Neuronal stem cell (in vitro differentiated cells): ENCODE measurements around the gene PER3.

Source experiments
- DNase-seq: peaks from one replicate; pipeline ENCODE4 v3.0.0-alpha.2; 2013; ENCODE audit warnings: low spot score
- H2AFZ ChIP-seq: one replicate; pipeline ENCODE4 v1.6.1; 2013; ENCODE audit warnings: mild to moderate bottlenecking, low read length, inconsistent platforms
- H2AK5ac ChIP-seq: 2 replicates; pipeline ENCODE4 v1.6.1; 2013; ENCODE audit warnings: low read depth, mild to moderate bottlenecking, inconsistent platforms, low read length, moderate library complexity, mixed read lengths
- H2BK120ac ChIP-seq: 2 replicates; pipeline ENCODE4 v1.6.1; 2013; ENCODE audit warnings: low read depth, mild to moderate bottlenecking, inconsistent platforms, low read length, moderate library complexity, mixed read lengths
- H2BK12ac ChIP-seq: one replicate; pipeline ENCODE4 v1.6.1; 2013; ENCODE audit warnings: low read length, inconsistent platforms
- H2BK15ac ChIP-seq: 2 replicates; pipeline ENCODE4 v1.6.1; 2013; ENCODE audit warnings: mild to moderate bottlenecking, low read length, inconsistent platforms, mixed read lengths
- H2BK5ac ChIP-seq: one replicate; pipeline ENCODE4 v1.6.1; 2013; ENCODE audit warnings: inconsistent platforms, mild to moderate bottlenecking, low read length, moderate library complexity
- H3K14ac ChIP-seq: one replicate; pipeline ENCODE4 v1.6.1; 2013; ENCODE audit warnings: low read length, inconsistent platforms
- H3K18ac ChIP-seq: 2 replicates; pipeline ENCODE4 v1.6.1; 2013; ENCODE audit warnings: low read length, inconsistent platforms
- H3K23ac ChIP-seq: 2 replicates; pipeline ENCODE4 v1.6.1; 2013; ENCODE audit warnings: low read depth, mild to moderate bottlenecking, mixed read lengths, low read length, inconsistent platforms; ENCODE audit not compliant: poor library complexity
- H3K27ac ChIP-seq: replicated peaks from 3 replicates; pipeline ENCODE4 v1.5.1; 2013; ENCODE audit warnings: low read length, inconsistent platforms
- H3K27me3 ChIP-seq, 3 experiments: 2 replicates each; pipeline ENCODE4 v1.6.1; 2013; ENCODE audit warnings: low read length in 3 of 3, mild to moderate bottlenecking in 2 of 3, inconsistent platforms in 1 of 3, low read depth in 1 of 3, mixed read lengths in 1 of 3, moderate library complexity in 1 of 3; ENCODE audit not compliant: control insufficient read depth in 3 of 3, insufficient read depth in 3 of 3
- H3K36me3 ChIP-seq, 2 donors: replicated peaks in 1 of 2; 2 replicates each; pipeline ENCODE4 v1.6.1; 2013; ENCODE audit warnings: low read length in 2 of 2; ENCODE audit not compliant: control insufficient read depth in 2 of 2, insufficient read depth in 2 of 2
- H3K4ac ChIP-seq: 2 replicates; pipeline ENCODE4 v1.6.1; 2013; ENCODE audit warnings: inconsistent platforms, mild to moderate bottlenecking, low read length, moderate library complexity
- H3K4me1 ChIP-seq, 2 donors: 1 replicate in 1 of 2; 2 replicates in 1 of 2; pipeline ENCODE4 v1.6.1; 2013; ENCODE audit warnings: low read length in 2 of 2, low read depth in 1 of 2; ENCODE audit not compliant: control insufficient read depth in 2 of 2, insufficient read depth in 1 of 2
- H3K4me2 ChIP-seq: one replicate; pipeline ENCODE4 v1.6.1; 2013; ENCODE audit warnings: mild to moderate bottlenecking, low read length, inconsistent platforms; ENCODE audit not compliant: insufficient read depth, poor library complexity, severe bottlenecking
- H3K4me3 ChIP-seq, 2 donors: 2 replicates each; pipeline ENCODE4 v1.5.1; 2013; ENCODE audit warnings: low read length in 2 of 2, mild to moderate bottlenecking in 2 of 2, inconsistent platforms in 1 of 2, moderate library complexity in 1 of 2
- H3K79me1 ChIP-seq: one replicate; pipeline ENCODE4 v1.6.1; 2013; ENCODE audit warnings: low read depth, mild to moderate bottlenecking, inconsistent platforms, low read length, moderate library complexity
- H3K9ac ChIP-seq: one replicate; pipeline ENCODE4 v1.6.1; 2013; ENCODE audit warnings: mild to moderate bottlenecking, low read depth, low read length, inconsistent platforms; ENCODE audit not compliant: poor library complexity
- H3K9me3 ChIP-seq, 2 donors: replicated peaks in 1 of 2; 2 replicates each; pipeline versions ENCODE3 to v1.6.1; 2013; ENCODE audit warnings: low read length in 2 of 2, mild to moderate bottlenecking in 2 of 2, inconsistent platforms in 1 of 2, low read depth in 1 of 2, mixed read lengths in 1 of 2, moderate library complexity in 1 of 2; ENCODE audit not compliant: control insufficient read depth in 2 of 2, insufficient read depth in 1 of 2
- H4K8ac ChIP-seq: one replicate; pipeline ENCODE4 v1.6.1; 2013; ENCODE audit warnings: low read depth, mild to moderate bottlenecking, inconsistent platforms, low read length, moderate library complexity
- H4K91ac ChIP-seq: one replicate; pipeline ENCODE4 v1.6.1; 2013; ENCODE audit warnings: low read length, low read depth, mild to moderate bottlenecking, inconsistent platforms; ENCODE audit not compliant: poor library complexity
- WGBS, 2 donors: extraction: QIAGEN DNeasy Blood & Tissue Kit; methylation state at CpG; one replicate each; pipeline ENCODE4 v1.1.7; 2013; ENCODE audit warnings: missing lambda C conversion rate in 2 of 2, mixed read lengths in 1 of 2; ENCODE audit not compliant: insufficient read length in 2 of 2, insufficient replicate concordance in 1 of 2; ENCODE audit errors: extremely low coverage in 2 of 2; 5-methylcytosine and 5-hydroxymethylcytosine counted together

Gene PER3

DNA sequence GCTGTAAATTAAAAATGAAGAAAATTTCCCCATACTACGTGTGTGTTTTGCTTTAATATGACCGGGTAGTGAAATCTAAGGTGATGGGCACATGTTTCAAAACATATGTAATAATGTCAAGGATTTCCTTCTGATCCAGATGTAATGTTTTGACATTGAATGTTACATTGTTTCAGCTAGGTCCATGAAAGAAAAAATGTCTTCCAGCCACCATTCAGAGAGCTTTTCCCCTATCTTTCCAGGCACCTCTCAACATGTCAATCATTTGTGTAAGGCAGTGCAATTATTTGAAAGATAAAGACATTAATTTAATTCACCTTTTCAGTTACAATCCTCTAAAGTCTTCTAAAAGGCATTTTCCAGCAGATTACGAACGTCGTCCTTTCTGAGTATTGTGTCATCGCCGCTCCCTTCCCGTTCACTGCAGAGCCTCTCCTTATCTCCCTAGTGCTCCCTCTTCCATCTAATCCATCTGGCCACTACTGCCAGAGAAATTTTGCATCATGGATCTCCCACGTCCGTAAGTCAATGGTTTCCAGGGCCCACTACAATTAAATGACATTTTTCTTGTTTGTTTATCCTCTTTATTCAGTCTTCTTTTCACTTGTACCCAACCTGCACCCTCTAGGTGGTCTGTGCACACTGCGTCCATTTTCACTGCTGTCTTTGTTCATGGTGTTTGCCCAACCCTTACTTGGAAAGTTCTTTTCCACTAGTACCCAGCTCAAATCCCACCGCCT is 14.2 kb upstream of the PER3 start:
- H3K79me1 ChIP-seq, result peaks cover 9% of the 10 kb centered on the region
- no peak overlapping the region for H3K4ac ChIP-seq
- H2BK5ac ChIP-seq, result no peak overlapping the region
- WGBS, 2 donors, result no CpG with 5 or more reads among the region's 12 CpGs
- no peak overlapping the region for H2BK12ac ChIP-seq
- H3K9ac ChIP-seq, result no peak overlapping the region
- H2BK15ac ChIP-seq, result no peak overlapping the region
- no peaks in the 10 kb centered on the region for H3K9me3 ChIP-seq
- H3K4me3 ChIP-seq, result no peak overlapping the region
- peaks cover 9 to 11% of the 10 kb centered on the region in 2 donors for H3K4me1 ChIP-seq
- no peak overlapping the region for H3K14ac ChIP-seq
- H3K27me3 ChIP-seq, result no peaks in the 10 kb centered on the region
- no peak overlapping the region for H4K8ac ChIP-seq
- no peak overlapping the region for H3K23ac ChIP-seq
- H3K36me3 ChIP-seq, result peaks cover 2 to 22% of the 10 kb centered on the region in 2 donors
- no peak overlapping the region for H2BK120ac ChIP-seq
- H2AK5ac ChIP-seq, result no peak overlapping the region
- H2AFZ ChIP-seq, result no peak overlapping the region
- DNase-seq, result no peak
- H4K91ac ChIP-seq, result no peak overlapping the region
- H3K18ac ChIP-seq, result no peak overlapping the region
- H3K27ac ChIP-seq, result no peak overlapping the region
- no peak overlapping the region for H3K4me2 ChIP-seq

GRCh38 chr1:7770669-7770996 is 13.5 kb upstream of the PER3 start:
- Histone ChIP-seq H3K9me3 (no peaks in the 10 kb centered on the region), H2BK5ac (no peak overlapping the region), H4K91ac (no peak overlapping the region), H3K79me1 (peaks cover 9% of the 10 kb centered on the region), H3K36me3 (peaks cover 2 to 26% of the 10 kb centered on the region in 2 donors), H3K9ac (peak overlapping the region; percentile 87), H2AFZ (peak overlapping the region; percentile 85), H3K18ac (peak overlapping the region; percentile 90), H3K14ac (no peak overlapping the region), H3K27me3 (no peaks in the 10 kb centered on the region), H3K4me3 (peak overlapping the region; percentile 64 to 94), H3K4ac (no peak overlapping the region), H4K8ac (no peak overlapping the region), H3K27ac (no peak overlapping the region), H3K23ac (peak overlapping the region; percentile 70), H3K4me2 (peak overlapping the region; percentile 85), H2BK120ac (no peak overlapping the region), H2AK5ac (no peak overlapping the region), H2BK15ac (no peak overlapping the region), H2BK12ac (no peak overlapping the region), H3K4me1 (peaks cover 9 to 11% of the 10 kb centered on the region in 2 donors)
- WGBS, 2 donors, result no CpG with 5 or more reads among the region's 6 CpGs
- DNase-seq, result no peak

GRCh38 chr1:7770997-7771822 is 12.9 kb upstream of the PER3 start, which contains the start of gene VAMP3:
Gene VAMP3 (plus strand): TSS chr1:7771296. CDS start chr1:7771384, 88 bp downstream.
- WGBS, 2 donors, result no CpG with 5 or more reads among the region's 97 CpGs
- peaks cover 9 to 10% of the 10 kb centered on the region in 2 donors for H3K4me1 ChIP-seq
- H2AFZ ChIP-seq, result peak within 1 kb of the TSS; percentile 85
- H3K4ac ChIP-seq, result no peak within 1 kb of the TSS
- no peak within 1 kb of the TSS for H4K8ac ChIP-seq
- peak within 1 kb of the TSS; percentile 90 for H3K18ac ChIP-seq
- H2BK15ac ChIP-seq, result no peak within 1 kb of the TSS
- H3K4me3 ChIP-seq, result peak within 1 kb of the TSS; percentile 64 to 98
- no peak within 1 kb of the TSS for H2BK5ac ChIP-seq
- peak within 1 kb of the TSS; percentile 90 for H3K4me2 ChIP-seq
- H2AK5ac ChIP-seq, result peak within 1 kb of the TSS; percentile 57
- peaks cover 9% of the 10 kb centered on the region for H3K79me1 ChIP-seq
- DNase-seq, result peak; percentile 81
- no peak within 1 kb of the TSS for H3K14ac ChIP-seq
- peak within 1 kb of the TSS; percentile 50 for H3K27ac ChIP-seq
- H3K23ac ChIP-seq, result peak within 1 kb of the TSS; percentile 70
- no peak within 1 kb of the TSS for H2BK12ac ChIP-seq
- peak within 1 kb of the TSS; percentile 91 for H3K9ac ChIP-seq
- H3K36me3 ChIP-seq, result peaks cover 2 to 32% of the 10 kb centered on the region in 2 donors
- H3K27me3 ChIP-seq, result no peaks in the 10 kb centered on the region
- H4K91ac ChIP-seq, result no peak within 1 kb of the TSS
- no peaks in the 10 kb centered on the region for H3K9me3 ChIP-seq
- no peak within 1 kb of the TSS for H2BK120ac ChIP-seq

DNA sequence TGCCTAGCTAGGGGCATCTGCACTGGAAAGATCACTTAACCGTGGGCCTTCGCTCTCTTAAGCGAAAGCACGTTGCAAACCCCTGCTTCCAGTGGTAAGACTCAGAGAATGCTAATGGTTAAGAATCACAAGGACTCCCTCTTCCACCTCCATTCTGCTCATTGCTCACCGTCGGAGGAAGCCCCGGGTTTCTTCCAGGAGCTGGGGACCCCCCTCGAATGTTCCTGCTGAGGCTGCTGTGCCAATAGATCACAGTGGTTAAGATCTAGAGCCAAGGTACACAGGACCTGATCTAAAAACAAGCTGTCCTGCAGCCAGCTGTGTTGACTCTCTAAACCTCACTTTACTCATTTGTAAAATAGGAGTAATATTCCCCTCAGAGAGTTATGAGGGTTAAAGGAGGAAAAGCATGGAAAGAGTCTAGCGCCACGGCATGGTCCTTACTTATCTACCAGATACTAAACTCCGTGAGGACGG is 12.2 kb upstream of the PER3 start:
- Histone ChIP-seq H3K4ac (no peak overlapping the region), H3K18ac (no peak overlapping the region), H3K4me1 (peaks cover 7 to 9% of the 10 kb centered on the region in 2 donors), H3K14ac (no peak overlapping the region), H3K4me2 (peak overlapping the region; percentile 90), H2AFZ (peak overlapping the region; percentile 85), H4K8ac (no peak overlapping the region), H3K9me3 (no peaks in the 10 kb centered on the region), H2BK12ac (no peak overlapping the region), H3K36me3 (peaks cover 2 to 38% of the 10 kb centered on the region in 2 donors), H3K27me3 (no peaks in the 10 kb centered on the region), H3K79me1 (peaks cover 9% of the 10 kb centered on the region), H3K9ac (peak overlapping the region; percentile 91), H3K27ac (no peak overlapping the region), H2BK15ac (no peak overlapping the region), H2AK5ac (peak overlapping the region; percentile 57), H2BK120ac (no peak overlapping the region), H4K91ac (no peak overlapping the region), H3K4me3 (peak overlapping the region; percentile 64 to 98), H2BK5ac (no peak overlapping the region), H3K23ac (peak overlapping the region; percentile 66)
- WGBS, 2 donors, result no CpG with 5 or more reads among the region's 12 CpGs
- DNase-seq, result no peak
